ENCODE results near the gene MANF.

The MANF gene

DNA sequence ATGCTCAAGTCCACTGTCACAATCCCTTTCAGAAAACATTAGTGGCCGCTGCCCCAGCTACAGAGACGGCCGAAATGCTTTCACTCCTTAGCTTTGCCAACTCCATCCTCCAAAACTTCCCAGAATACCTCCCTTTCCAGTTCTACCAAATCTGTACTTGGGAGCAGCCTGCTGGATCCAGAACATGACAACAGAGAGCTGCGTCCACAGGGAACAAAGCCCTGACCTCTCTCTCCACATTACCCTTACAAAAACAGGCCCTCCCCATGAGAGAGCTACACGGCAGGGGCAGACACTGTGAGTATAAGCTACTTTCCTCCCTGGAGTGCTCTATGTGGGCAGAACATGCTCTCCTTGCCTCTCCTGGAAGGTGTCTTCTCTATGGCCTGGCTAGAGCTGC lies 12.3 kb downstream of the MANF start:
- no peak for DNase-seq (ENCODE audit: low spot score)
- in situ Hi-C loops (cut with MboI; ENCODE audit: low sequenced_read_pairs, unreplicated experiment), result no loop called here
- TF ChIP-seq, protein P1, sequence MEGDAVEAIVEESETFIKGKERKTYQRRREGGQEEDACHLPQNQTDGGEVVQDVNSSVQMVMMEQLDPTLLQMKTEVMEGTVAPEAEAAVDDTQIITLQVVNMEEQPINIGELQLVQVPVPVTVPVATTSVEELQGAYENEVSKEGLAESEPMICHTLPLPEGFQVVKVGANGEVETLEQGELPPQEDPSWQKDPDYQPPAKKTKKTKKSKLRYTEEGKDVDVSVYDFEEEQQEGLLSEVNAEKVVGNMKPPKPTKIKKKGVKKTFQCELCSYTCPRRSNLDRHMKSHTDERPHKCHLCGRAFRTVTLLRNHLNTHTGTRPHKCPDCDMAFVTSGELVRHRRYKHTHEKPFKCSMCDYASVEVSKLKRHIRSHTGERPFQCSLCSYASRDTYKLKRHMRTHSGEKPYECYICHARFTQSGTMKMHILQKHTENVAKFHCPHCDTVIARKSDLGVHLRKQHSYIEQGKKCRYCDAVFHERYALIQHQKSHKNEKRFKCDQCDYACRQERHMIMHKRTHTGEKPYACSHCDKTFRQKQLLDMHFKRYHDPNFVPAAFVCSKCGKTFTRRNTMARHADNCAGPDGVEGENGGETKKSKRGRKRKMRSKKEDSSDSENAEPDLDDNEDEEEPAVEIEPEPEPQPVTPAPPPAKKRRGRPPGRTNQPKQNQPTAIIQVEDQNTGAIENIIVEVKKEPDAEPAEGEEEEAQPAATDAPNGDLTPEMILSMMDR (IDR thresholded peaks at IDR 0.05; ENCODE audit: borderline replicate concordance, control extremely low read depth, extremely low read depth, insufficient read depth, missing control alignments), result no peak

DNA sequence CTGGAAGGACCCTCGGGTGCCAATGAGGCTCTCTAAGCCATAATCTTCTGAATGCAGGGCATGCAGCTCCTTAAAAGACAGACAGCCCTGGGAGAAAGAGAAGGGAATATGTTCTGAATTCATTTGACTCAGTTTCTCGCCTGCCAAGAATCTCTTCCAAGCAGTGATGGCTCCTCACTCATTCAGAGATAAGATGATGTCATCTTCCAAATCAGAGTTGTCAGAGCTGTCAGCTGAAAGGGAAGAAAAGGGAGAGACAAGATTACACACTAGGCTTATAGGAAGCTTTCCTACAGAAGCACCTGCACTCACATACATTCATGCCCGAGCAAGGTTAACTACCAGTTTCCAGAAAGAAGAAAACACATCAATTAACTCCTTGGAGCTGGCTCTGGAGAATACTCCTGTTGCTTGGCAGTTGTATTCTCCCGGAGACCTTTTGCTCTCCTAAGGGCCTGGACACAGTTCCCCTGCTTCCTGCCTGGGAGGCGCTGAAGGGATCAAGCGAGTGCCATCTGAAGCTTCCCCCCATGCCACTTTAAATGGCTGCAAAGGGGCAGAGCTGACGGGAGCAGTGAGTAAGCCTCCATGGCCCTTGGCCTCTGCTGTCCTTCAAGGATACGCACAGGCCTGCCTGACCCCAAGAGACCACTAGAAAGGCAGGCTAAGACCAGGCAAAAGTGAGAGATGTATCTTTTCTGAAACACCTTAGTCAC lies 13.7 kb downstream of the MANF start:
- TF ChIP-seq, protein P1 (IDR thresholded peaks at IDR 0.05; ENCODE audit: borderline replicate concordance, control extremely low read depth, extremely low read depth, insufficient read depth, missing control alignments), result no peak
- in situ Hi-C loops (cut with MboI; ENCODE audit: low sequenced_read_pairs, unreplicated experiment), result no loop called here
- DNase-seq (ENCODE audit: low spot score), result no peak

DNA sequence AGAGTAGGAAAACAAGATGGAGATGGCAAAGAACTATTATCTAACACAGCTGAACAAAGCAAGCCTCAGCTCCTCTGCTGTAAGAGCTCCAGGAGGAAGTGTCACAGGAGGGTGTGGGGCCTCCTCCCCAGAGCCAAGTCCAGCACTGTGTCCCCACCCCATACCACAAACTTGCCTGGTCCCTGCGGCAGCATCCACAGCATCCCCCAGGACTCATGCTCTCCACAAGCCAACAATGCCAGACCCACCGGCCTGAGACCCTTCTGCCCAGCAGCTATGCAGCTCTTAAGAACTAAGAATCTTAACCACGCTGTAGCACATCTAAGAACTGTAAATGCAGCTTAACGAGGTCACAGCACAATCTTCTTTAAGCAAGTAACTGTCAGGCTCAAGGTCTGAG lies 15.1 kb downstream of the MANF start:
- in situ Hi-C loops (cut with MboI; ENCODE audit: low sequenced_read_pairs, unreplicated experiment), result no loop called here
- DNase-seq (ENCODE audit: low spot score), result no peak
- TF ChIP-seq, protein P1 (IDR thresholded peaks at IDR 0.05; ENCODE audit: borderline replicate concordance, control extremely low read depth, extremely low read depth, insufficient read depth, missing control alignments), result no peak

DNA sequence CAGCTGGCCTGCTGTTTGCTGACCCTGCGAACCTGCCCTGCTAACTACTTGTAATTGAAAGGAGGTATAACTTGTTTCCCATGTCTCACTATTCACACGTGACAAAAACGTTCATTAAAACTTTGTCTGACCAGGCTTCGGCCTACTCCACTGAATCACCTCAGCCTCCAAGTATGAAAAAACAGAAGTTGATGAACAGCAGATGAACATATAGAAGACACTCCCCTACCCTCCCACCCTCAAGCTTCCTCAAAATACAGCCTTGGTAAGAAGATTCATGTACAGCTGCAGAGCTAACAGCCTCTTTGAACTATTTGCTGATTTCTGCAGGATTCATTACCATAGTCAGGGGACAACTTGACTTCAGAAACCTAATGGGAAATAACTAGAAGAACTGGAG lies 16.6 kb downstream of the MANF start:
- TF ChIP-seq, protein P1 (IDR thresholded peaks at IDR 0.05; ENCODE audit: borderline replicate concordance, control extremely low read depth, extremely low read depth, insufficient read depth, missing control alignments), result no peak
- DNase-seq (ENCODE audit: low spot score), result no peak
- in situ Hi-C loops (cut with MboI; ENCODE audit: low sequenced_read_pairs, unreplicated experiment), result no loop called here

DNA sequence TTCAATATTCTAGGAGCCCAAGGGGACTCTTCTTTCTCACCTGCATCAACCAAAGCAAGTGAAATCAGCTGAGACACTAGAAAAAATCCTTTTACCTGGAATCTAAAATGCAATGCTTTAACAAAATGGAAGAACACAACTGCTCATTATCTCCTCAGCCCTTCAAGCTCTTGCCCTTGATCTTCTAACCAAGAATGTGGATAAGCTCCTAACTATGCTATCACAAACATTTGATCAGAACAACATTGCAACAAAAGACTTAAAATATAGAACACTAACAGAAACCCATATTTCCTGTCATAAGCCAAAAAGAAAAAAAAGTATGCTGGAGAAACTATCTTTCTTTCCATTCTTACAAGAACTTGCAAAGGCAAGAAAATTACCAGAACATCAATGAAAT lies 18.6 kb downstream of the MANF start:
- in situ Hi-C loops (cut with MboI; ENCODE audit: low sequenced_read_pairs, unreplicated experiment), result no loop called here
- TF ChIP-seq, protein P1 (IDR thresholded peaks at IDR 0.05; ENCODE audit: borderline replicate concordance, control extremely low read depth, extremely low read depth, insufficient read depth, missing control alignments), result no peak
- DNase-seq (ENCODE audit: low spot score), result no peak

DNA sequence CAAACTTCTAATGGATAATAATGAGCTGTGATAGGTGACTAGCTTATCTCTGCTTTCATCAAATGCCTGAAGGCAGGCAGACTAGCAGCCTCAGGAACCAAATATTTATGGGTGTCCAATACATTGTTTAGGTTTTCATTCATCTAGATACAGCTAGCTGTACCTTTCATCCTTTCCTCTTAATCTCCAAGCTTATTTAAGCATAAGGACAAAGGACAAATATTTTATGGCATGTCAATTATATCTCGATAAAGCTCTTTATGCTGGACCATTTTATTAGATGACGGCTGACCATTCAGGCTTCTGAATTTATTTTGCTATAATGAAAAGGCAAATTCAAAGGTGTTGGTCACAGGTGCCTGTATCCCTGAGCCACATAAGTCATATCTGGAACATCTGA lies 22.9 kb downstream of the MANF start:
- in situ Hi-C loops (cut with MboI; ENCODE audit: low sequenced_read_pairs, unreplicated experiment), result no loop called here
- TF ChIP-seq, protein P1 (IDR thresholded peaks at IDR 0.05; ENCODE audit: borderline replicate concordance, control extremely low read depth, extremely low read depth, insufficient read depth, missing control alignments), result no peak
- DNase-seq (ENCODE audit: low spot score), result no peak

Data from GM13976 (cell line).